Measurements from ENCODE around the gene PTPRA.

The PTPRA gene

DNA sequence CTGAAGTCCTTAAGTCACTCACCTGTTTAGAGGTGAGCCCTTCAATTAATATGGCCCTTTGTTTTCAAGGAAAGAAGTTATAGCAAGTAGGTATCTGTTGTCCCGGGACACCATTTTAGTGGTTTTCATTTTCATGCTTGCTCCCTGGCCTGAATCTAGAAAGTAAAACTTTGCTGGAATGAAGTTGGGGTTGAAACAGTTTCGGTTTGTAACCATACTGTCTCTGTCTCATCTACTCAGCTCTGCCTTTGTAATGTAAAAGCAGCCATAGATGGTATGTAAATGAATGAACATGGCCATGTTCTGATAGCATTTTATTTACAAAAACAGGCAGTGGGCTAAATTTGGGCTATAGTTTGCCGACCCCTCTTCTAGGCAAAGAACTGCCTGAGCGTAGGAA, 105.2 kb downstream of the PTPRA start:
- no peaks in the 10 kb centered on the region for H3K27me3 ChIP-seq (ENCODE audit: insufficient read depth, low read length)
- H3K4me3 ChIP-seq (ENCODE audit: low read depth, low read length), result no peak overlapping the region
- WGBS (ENCODE audit: extremely low coverage, insufficient coverage, insufficient read length), result no CpG with 5 or more reads among the region's 4 CpGs
- H2BK120ac ChIP-seq (ENCODE audit: insufficient read depth, low read length, poor library complexity), result no peak overlapping the region
- no peak for DNase-seq
- no peak overlapping the region for H2AK5ac ChIP-seq (ENCODE audit: low read length)
- no peak overlapping the region for H3K18ac ChIP-seq (ENCODE audit: low read length)
- H3K9me3 ChIP-seq (ENCODE audit: insufficient read depth, low read depth, low read length), result no peaks in the 10 kb centered on the region
- H3K23ac ChIP-seq (ENCODE audit: low read length), result no peak overlapping the region
- H3K14ac ChIP-seq (ENCODE audit: low read length), result no peak overlapping the region
- H2BK12ac ChIP-seq (ENCODE audit: low read length), result no peak overlapping the region
- no peak overlapping the region for H4K91ac ChIP-seq (ENCODE audit: low read depth, low read length)
- no peak overlapping the region for H3K9ac ChIP-seq (ENCODE audit: low read length)
- H3K36me3 ChIP-seq (ENCODE audit: control insufficient read depth in 1 of 2, insufficient read depth in 2 of 2, low read length in 2 of 2), result no peaks in the 10 kb centered on the region
- H3K4ac ChIP-seq (ENCODE audit: low read depth, low read length), result no peak overlapping the region
- H4K12ac ChIP-seq (ENCODE audit: low read depth, low read length), result no peak overlapping the region
- H4K8ac ChIP-seq (ENCODE audit: low read depth, low read length), result no peak overlapping the region
- peaks cover 2% of the 10 kb centered on the region for H3K79me2 ChIP-seq (ENCODE audit: control insufficient read depth, insufficient read depth, low read length, poor library complexity)
- no peak overlapping the region for H3K4me2 ChIP-seq (ENCODE audit: low read length)
- H3K27ac ChIP-seq (ENCODE audit: low read depth, low read length), result no peak overlapping the region
- no peak overlapping the region for H2BK5ac ChIP-seq (ENCODE audit: low read depth, low read length, poor library complexity)
- peaks cover 1% of the 10 kb centered on the region for H3K79me1 ChIP-seq (ENCODE audit: low read length)
- H2AFZ ChIP-seq (ENCODE audit: insufficient read depth, low read length, poor library complexity), result no peak overlapping the region
- peaks cover 0 to 6% of the 10 kb centered on the region in 2 experiments for H3K4me1 ChIP-seq (ENCODE audit: control insufficient read depth in 1 of 2, insufficient read depth in 2 of 2, low read length in 2 of 2)

DNA sequence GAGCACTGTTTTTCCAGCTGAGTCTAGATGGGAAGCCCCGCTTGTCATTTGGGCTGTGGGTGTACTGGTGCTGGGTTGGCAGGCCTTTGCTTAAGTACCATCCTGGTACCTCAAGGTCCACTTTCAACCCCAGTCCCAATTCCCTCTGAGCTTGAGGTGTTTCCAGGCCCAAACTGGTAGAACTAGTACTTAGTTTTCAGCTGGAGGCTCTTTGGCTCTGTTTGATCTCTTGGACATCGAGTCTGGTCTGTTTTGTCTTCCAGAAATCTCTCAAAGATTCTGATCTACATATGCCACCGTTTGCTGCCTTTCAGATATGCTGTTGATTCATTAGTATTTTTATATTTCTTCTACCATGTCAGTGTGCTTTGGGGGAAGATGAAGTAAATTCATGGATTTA, 108.4 kb downstream of the PTPRA start:
- no peak overlapping the region for H3K9ac ChIP-seq (ENCODE audit: low read length)
- H3K18ac ChIP-seq (ENCODE audit: low read length), result no peak overlapping the region
- no peak overlapping the region for H3K4me3 ChIP-seq (ENCODE audit: low read depth, low read length)
- peaks cover 4% of the 10 kb centered on the region for H3K79me1 ChIP-seq (ENCODE audit: low read length)
- no peak overlapping the region for H4K8ac ChIP-seq (ENCODE audit: low read depth, low read length)
- H2BK5ac ChIP-seq (ENCODE audit: low read depth, low read length, poor library complexity), result no peak overlapping the region
- no peak overlapping the region for H2BK12ac ChIP-seq (ENCODE audit: low read length)
- H3K79me2 ChIP-seq (ENCODE audit: control insufficient read depth, insufficient read depth, low read length, poor library complexity), result peaks cover 4% of the 10 kb centered on the region
- H3K14ac ChIP-seq (ENCODE audit: low read length), result no peak overlapping the region
- H4K91ac ChIP-seq (ENCODE audit: low read depth, low read length), result no peak overlapping the region
- no peaks in the 10 kb centered on the region for H3K36me3 ChIP-seq (ENCODE audit: control insufficient read depth in 1 of 2, insufficient read depth in 2 of 2, low read length in 2 of 2)
- H2BK120ac ChIP-seq (ENCODE audit: insufficient read depth, low read length, poor library complexity), result no peak overlapping the region
- H3K9me3 ChIP-seq (ENCODE audit: insufficient read depth, low read depth, low read length), result no peaks in the 10 kb centered on the region
- no peak overlapping the region for H3K23ac ChIP-seq (ENCODE audit: low read length)
- H2AK5ac ChIP-seq (ENCODE audit: low read length), result no peak overlapping the region
- H2AFZ ChIP-seq (ENCODE audit: insufficient read depth, low read length, poor library complexity), result no peak overlapping the region
- DNase-seq, result peak; percentile 12 to 58
- no peak overlapping the region for H3K4ac ChIP-seq (ENCODE audit: low read depth, low read length)
- no peaks in the 10 kb centered on the region for H3K27me3 ChIP-seq (ENCODE audit: insufficient read depth, low read length)
- no CpG with 5 or more reads among the region's 3 CpGs for WGBS (ENCODE audit: extremely low coverage, insufficient coverage, insufficient read length)
- H4K12ac ChIP-seq (ENCODE audit: low read depth, low read length), result no peak overlapping the region
- H3K4me1 ChIP-seq (ENCODE audit: control insufficient read depth in 1 of 2, insufficient read depth in 2 of 2, low read length in 2 of 2), result peaks cover 9 to 24% of the 10 kb centered on the region in 2 experiments
- no peak overlapping the region for H3K4me2 ChIP-seq (ENCODE audit: low read length)
- H3K27ac ChIP-seq (ENCODE audit: low read depth, low read length), result peak overlapping the region; percentile 6

DNA sequence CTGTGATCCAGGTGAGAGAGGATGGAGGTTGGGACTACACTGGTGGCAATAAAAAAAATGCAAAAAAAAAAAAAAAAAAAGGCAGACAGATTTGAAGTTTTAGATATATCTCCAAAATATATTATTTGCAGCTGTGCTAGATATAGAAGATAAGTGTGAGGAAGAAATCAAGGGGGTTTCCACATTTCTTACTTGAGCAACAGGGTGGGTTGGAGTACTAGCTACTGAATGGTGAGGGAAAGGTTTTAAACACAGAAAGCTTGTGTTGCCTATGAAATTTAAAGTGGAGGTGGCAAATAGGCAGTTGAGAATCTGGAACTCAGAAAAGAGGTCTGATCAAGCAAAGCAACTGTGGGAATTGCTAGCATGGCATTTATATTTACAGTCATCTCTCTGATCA, 110.2 kb downstream of the PTPRA start:
- no peak overlapping the region for H3K18ac ChIP-seq (ENCODE audit: low read length)
- no peak overlapping the region for H2AK5ac ChIP-seq (ENCODE audit: low read length)
- H3K4me3 ChIP-seq (ENCODE audit: low read depth, low read length), result no peak overlapping the region
- no peak overlapping the region for H2BK12ac ChIP-seq (ENCODE audit: low read length)
- no peak overlapping the region for H3K27ac ChIP-seq (ENCODE audit: low read depth, low read length)
- H3K27me3 ChIP-seq (ENCODE audit: insufficient read depth, low read length), result no peaks in the 10 kb centered on the region
- H3K9me3 ChIP-seq (ENCODE audit: insufficient read depth, low read depth, low read length), result no peaks in the 10 kb centered on the region
- peaks cover 4% of the 10 kb centered on the region for H3K79me1 ChIP-seq (ENCODE audit: low read length)
- H3K79me2 ChIP-seq (ENCODE audit: control insufficient read depth, insufficient read depth, low read length, poor library complexity), result peaks cover 4% of the 10 kb centered on the region
- H2BK120ac ChIP-seq (ENCODE audit: insufficient read depth, low read length, poor library complexity), result no peak overlapping the region
- no peak overlapping the region for H2BK5ac ChIP-seq (ENCODE audit: low read depth, low read length, poor library complexity)
- no peak overlapping the region for H3K4ac ChIP-seq (ENCODE audit: low read depth, low read length)
- no peak overlapping the region for H2AFZ ChIP-seq (ENCODE audit: insufficient read depth, low read length, poor library complexity)
- peaks cover 2 to 7% of the 10 kb centered on the region in 2 experiments for H3K36me3 ChIP-seq (ENCODE audit: control insufficient read depth in 1 of 2, insufficient read depth in 2 of 2, low read length in 2 of 2)
- H3K4me2 ChIP-seq (ENCODE audit: low read length), result no peak overlapping the region
- no peak for DNase-seq
- H3K23ac ChIP-seq (ENCODE audit: low read length), result no peak overlapping the region
- H4K12ac ChIP-seq (ENCODE audit: low read depth, low read length), result no peak overlapping the region
- no peak overlapping the region for H3K9ac ChIP-seq (ENCODE audit: low read length)
- H3K4me1 ChIP-seq (ENCODE audit: control insufficient read depth in 1 of 2, insufficient read depth in 2 of 2, low read length in 2 of 2), result peaks cover 9 to 24% of the 10 kb centered on the region in 2 experiments
- H4K8ac ChIP-seq (ENCODE audit: low read depth, low read length), result no peak overlapping the region
- H4K91ac ChIP-seq (ENCODE audit: low read depth, low read length), result no peak overlapping the region
- no peak overlapping the region for H3K14ac ChIP-seq (ENCODE audit: low read length)

DNA sequence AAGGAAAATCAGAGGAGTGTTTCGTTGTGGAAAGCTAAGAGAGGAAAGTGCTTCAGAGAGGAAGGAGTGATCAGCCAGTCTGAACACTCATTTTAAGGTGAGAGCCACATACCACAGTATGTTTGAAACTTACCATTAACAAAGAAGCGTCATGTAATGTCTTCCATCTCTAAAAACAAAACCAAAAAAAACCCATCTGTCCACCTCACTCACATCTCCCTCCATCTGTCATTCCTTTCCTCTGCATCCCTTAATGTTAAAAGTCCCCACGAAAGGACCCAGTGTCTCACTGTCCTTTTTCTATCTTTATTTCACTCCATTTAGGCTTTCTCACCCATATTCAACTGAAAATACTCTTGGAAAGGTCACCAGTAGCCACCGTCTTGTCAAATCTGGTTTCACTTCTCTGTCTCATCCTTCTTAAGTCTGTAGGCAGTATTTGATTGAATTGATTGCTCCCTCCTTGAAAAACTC, 110.8 kb downstream of the PTPRA start:
- DNase-seq, result no peak

More for the DNA sequence above, 110.8 kb downstream of the PTPRA start:
- no peak overlapping the region for H2BK12ac ChIP-seq (ENCODE audit: low read length)
- no peak overlapping the region for H2BK120ac ChIP-seq (ENCODE audit: insufficient read depth, low read length, poor library complexity)
- no peak overlapping the region for H4K12ac ChIP-seq (ENCODE audit: low read depth, low read length)
- H2BK5ac ChIP-seq (ENCODE audit: low read depth, low read length, poor library complexity), result no peak overlapping the region
- no peak overlapping the region for H3K4ac ChIP-seq (ENCODE audit: low read depth, low read length)
- no peak overlapping the region for H3K4me2 ChIP-seq (ENCODE audit: low read length)
- H3K9me3 ChIP-seq (ENCODE audit: insufficient read depth, low read depth, low read length), result no peaks in the 10 kb centered on the region
- peak overlapping the region; percentile 18 for H3K27ac ChIP-seq (ENCODE audit: low read depth, low read length)
- H3K27me3 ChIP-seq (ENCODE audit: insufficient read depth, low read length), result no peaks in the 10 kb centered on the region
- no peak overlapping the region for H3K14ac ChIP-seq (ENCODE audit: low read length)
- H4K8ac ChIP-seq (ENCODE audit: low read depth, low read length), result no peak overlapping the region
- H3K9ac ChIP-seq (ENCODE audit: low read length), result no peak overlapping the region
- H3K36me3 ChIP-seq (ENCODE audit: control insufficient read depth in 1 of 2, insufficient read depth in 2 of 2, low read length in 2 of 2), result peaks cover 3 to 7% of the 10 kb centered on the region in 2 experiments
- no peak overlapping the region for H2AFZ ChIP-seq (ENCODE audit: insufficient read depth, low read length, poor library complexity)
- WGBS (ENCODE audit: extremely low coverage, insufficient coverage, insufficient read length), result no CpG with 5 or more reads among the region's 4 CpGs
- peaks cover 4% of the 10 kb centered on the region for H3K79me2 ChIP-seq (ENCODE audit: control insufficient read depth, insufficient read depth, low read length, poor library complexity)
- H3K18ac ChIP-seq (ENCODE audit: low read length), result no peak overlapping the region
- peaks cover 9 to 24% of the 10 kb centered on the region in 2 experiments for H3K4me1 ChIP-seq (ENCODE audit: control insufficient read depth in 1 of 2, insufficient read depth in 2 of 2, low read length in 2 of 2)
- H3K4me3 ChIP-seq (ENCODE audit: low read depth, low read length), result no peak overlapping the region
- no peak overlapping the region for H4K91ac ChIP-seq (ENCODE audit: low read depth, low read length)
- no peak overlapping the region for H3K23ac ChIP-seq (ENCODE audit: low read length)
- peaks cover 4% of the 10 kb centered on the region for H3K79me1 ChIP-seq (ENCODE audit: low read length)
- H2AK5ac ChIP-seq (ENCODE audit: low read length), result no peak overlapping the region
